SK-N-SH (cell line): ENCODE data around the gene PVRIG. TPM values are rescaled to one million over a fixed set of nuclear protein-coding genes. Genes with fewer than 3 reads are reported as not detected.
A peak's percentile ranks its signal among the peaks of the same experiment; 100 is the strongest.
"Not testable (repeated sequence)": the region's sequence is repeated elsewhere in the genome, so short reads cannot be mapped to it uniquely, and the experiment has no call there.

Experiments
- CTCF ChIA-PET: fragments of 300-600, 350-600 bp; formaldehyde crosslinking; extraction: SDS; loops from one replicate; lab custom pipeline; 2021; lab: Yijun Ruan, JAX
- POLR2A ChIA-PET: fragments of 350-600 bp; sonication (Branson Sonifier 250); formaldehyde crosslinking; extraction: SDS; loops from one replicate; lab custom pipeline; 2020; ENCODE audit warnings: antibody characterized with exemption, inconsistent platforms; lab: Yijun Ruan, JAX
- DNase-seq: peaks from one replicate; pipeline ENCODE4 v3.0.0; 2012
- H2AFZ ChIP-seq: fragments of 200-600 bp; sonication (generic); 2 replicates; pipeline ENCODE4 v1.8.1; 2016; ENCODE audit warnings: antibody characterized with exemption, mild to moderate bottlenecking, low read depth
- H3F3A ChIP-seq: fragments of 200-600 bp; sonication (generic); replicated peaks from 2 replicates; pipeline ENCODE3; 2016; ENCODE audit warnings: antibody characterized with exemption, mild to moderate bottlenecking; ENCODE audit not compliant: insufficient read depth
- H3K27ac ChIP-seq, 2 experiments: fragments of 200-500 bp in 1 of 2; fragments of 200-600 bp in 1 of 2; sonication (Bioruptor generic) in 1 of 2; sonication (generic), shearing (Covaris generic) in 1 of 2; 2 replicates each; pipeline versions ENCODE4 v1.5.1 to v1.6.1; 2014 to 2016; ENCODE audit warnings: low read depth in 2 of 2, inconsistent platforms in 1 of 2, low read length in 1 of 2, mild to moderate bottlenecking in 1 of 2, mixed read lengths in 1 of 2
- H3K27me3 ChIP-seq: fragments of 200-600 bp; sonication (generic), shearing (Covaris generic); 2 replicates; pipeline ENCODE4 v1.6.1; 2016; ENCODE audit warnings: mixed run types; ENCODE audit not compliant: insufficient read depth
- H3K36me3 ChIP-seq, 2 experiments: fragments of 200-500 bp in 1 of 2; fragments of 200-600 bp in 1 of 2; sonication (Bioruptor generic) in 1 of 2; sonication (generic) in 1 of 2; replicated peaks in 1 of 2; 2 replicates each; pipeline versions ENCODE3 to v1.5.1; 2014 to 2016; ENCODE audit warnings: low read length in 1 of 2, mild to moderate bottlenecking in 1 of 2; ENCODE audit not compliant: insufficient read depth in 2 of 2, control insufficient read depth in 1 of 2
- H3K4me1 ChIP-seq, 2 experiments: fragments of 200-500 bp in 1 of 2; fragments of 200-600 bp in 1 of 2; sonication (Bioruptor generic) in 1 of 2; sonication (generic), shearing (Covaris generic) in 1 of 2; 2 replicates each; pipeline versions ENCODE4 v1.5.1 to v1.6.1; 2014 to 2016; ENCODE audit warnings: low read depth in 1 of 2, low read length in 1 of 2, mixed run types in 1 of 2; ENCODE audit not compliant: insufficient read depth in 2 of 2, control insufficient read depth in 1 of 2
- H3K4me2 ChIP-seq: fragments of 200-600 bp; sonication (generic), shearing (Covaris generic); 2 replicates; pipeline ENCODE4 v1.6.1; 2017; ENCODE audit warnings: mixed run types
- H3K4me3 ChIP-seq, 2 experiments: fragments of 200-500 bp in 1 of 2; fragments of 200-600 bp in 1 of 2; sonication (Bioruptor generic) in 1 of 2; sonication (generic), shearing (Covaris generic) in 1 of 2; 2 replicates each; pipeline versions ENCODE4 v1.5.1 to v1.8.1; 2014 to 2016; ENCODE audit warnings: low read depth in 2 of 2, inconsistent platforms in 1 of 2, low read length in 1 of 2, mild to moderate bottlenecking in 1 of 2, mixed read lengths in 1 of 2, moderate library complexity in 1 of 2
- H3K79me2 ChIP-seq: fragments of 200-600 bp; sonication (generic); 2 replicates; pipeline ENCODE4 v1.8.1; 2017; ENCODE audit warnings: mild to moderate bottlenecking; ENCODE audit not compliant: insufficient read depth
- H3K9ac ChIP-seq: fragments of 200-600 bp; sonication (generic); 2 replicates; pipeline ENCODE4 v1.6.1; 2017; ENCODE audit warnings: mixed run types
- H3K9me2 ChIP-seq: fragments of 200-600 bp; sonication (generic); 2 replicates; pipeline ENCODE4 v1.6.1; 2017; ENCODE audit warnings: mixed run types
- H3K9me3 ChIP-seq: fragments of 200-600 bp; sonication (generic); 2 replicates; pipeline ENCODE4 v1.6.1; 2017; ENCODE audit warnings: mixed run types, mild to moderate bottlenecking, moderate library complexity
- H4K20me1 ChIP-seq: fragments of 200-600 bp; sonication (generic); 2 replicates; pipeline ENCODE4 v1.6.1; 2017; ENCODE audit warnings: mild to moderate bottlenecking, mixed run types; ENCODE audit not compliant: insufficient read depth
- FOSL2 ChIP-seq: IDR thresholded peaks from 2 replicates; pipeline ENCODE4 v1.4.0; 2012; ENCODE audit warnings: low read depth, mild to moderate bottlenecking, moderate library complexity, borderline replicate concordance
- MXI1 ChIP-seq: IDR thresholded peaks from 2 replicates; pipeline ENCODE4 v1.6.1; 2012; ENCODE audit warnings: mild to moderate bottlenecking, low read depth, low read length, improper control_type of control experiment
- NFIC ChIP-seq: IDR thresholded peaks from 2 replicates; pipeline ENCODE4 v1.4.0; 2012; ENCODE audit warnings: borderline replicate concordance
- WGBS: methylation state at CpG from one replicate; pipeline ENCODE4 v1.1.6; 2017; ENCODE audit warnings: low lambda C conversion rate; 5-methylcytosine and 5-hydroxymethylcytosine counted together
- polyA plus RNA-seq, 3 experiments: library from polyadenylated mRNA; depleted of rRNA; stranded (reverse); fragments of >200 nt; gene quantifications; 2 replicates each; pipeline ENCODE4 v1.2.3, GENCODE V29; 2012

The PVRIG gene
- polyA plus RNA-seq, 1 of the 3 experiments (the other 2 are of a cell fraction): not detected

DNA sequence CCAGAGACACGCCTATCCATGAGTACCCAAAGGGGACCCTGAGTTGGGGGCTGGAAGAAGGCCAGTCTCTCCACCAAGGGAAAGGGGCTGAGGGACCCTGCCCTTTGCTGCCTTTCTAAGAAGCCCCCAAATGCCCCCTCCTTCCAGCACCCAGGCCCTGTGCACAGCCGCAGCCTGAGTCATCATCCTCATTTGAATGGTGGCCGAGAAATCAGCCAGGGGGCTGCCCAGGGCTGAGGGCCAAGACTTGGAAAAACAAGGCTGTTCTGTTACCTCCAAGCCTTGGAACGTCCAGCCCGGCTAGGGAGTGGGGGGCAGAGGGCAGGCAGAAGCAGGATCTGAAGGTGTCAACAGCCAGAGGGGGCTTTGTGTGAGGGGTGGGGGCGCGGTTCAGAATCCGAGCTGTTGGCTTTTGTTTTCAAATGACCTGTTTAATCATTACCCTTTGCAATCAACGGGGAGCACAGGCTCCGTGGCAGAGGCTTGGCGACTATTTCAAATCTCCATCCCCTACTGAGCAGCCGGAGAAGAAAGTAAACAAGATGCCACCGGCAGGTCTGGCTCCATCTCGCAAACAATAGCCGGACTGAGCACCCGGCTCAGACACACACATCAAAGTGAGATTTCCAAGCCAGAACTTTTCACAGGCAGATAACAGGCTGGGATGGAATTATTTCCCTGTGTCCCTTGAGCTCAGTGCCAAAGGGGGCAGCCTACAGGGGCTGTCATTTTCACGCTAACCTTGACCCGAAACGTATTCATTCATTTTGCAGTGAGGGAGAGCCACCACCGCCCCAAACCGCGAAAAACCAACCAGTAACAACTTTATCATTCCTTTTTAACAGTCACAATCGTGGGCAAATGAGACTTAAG, 50.5 kb downstream of the PVRIG start:
- H3K9me2 ChIP-seq, H3K36me3 ChIP-seq, DNase-seq, H3F3A ChIP-seq, H3K9me3 ChIP-seq, H3K4me1 ChIP-seq, POLR2A ChIA-PET, H3K27me3 ChIP-seq: not testable (repeated sequence)
- Histone ChIP-seq H3K4me2 (peak overlapping the region; percentile 100), H4K20me1 (peaks cover 40% of the 10 kb centered on the region), H3K9ac (peak overlapping the region; percentile 67), H3K27ac (peak overlapping the region in 1 of 2 experiments; percentile 37; a peak in 1 of 4 replicates), H3K79me2 (peaks cover 54% of the 10 kb centered on the region), H3K4me3 (peak overlapping the region; percentile 58 to 77), H2AFZ (peak overlapping the region; percentile 42; the same call in 1 of the 2 replicates)
- TF ChIP-seq FOSL2 (peak; percentile 54; the same call in 1 of the 2 replicates), MXI1 (peak; percentile 23; the same call in 1 of the 2 replicates), NFIC (0 out of 2 replicates have a peak, but pooled peaks have one; percentile 9)
- 5% methylated on average over 14 of the region's 23 CpGs for WGBS
- CTCF ChIA-PET: interaction anchor here (1.1 kb wide), 1 partner anchor 75 kb away, joined by 3 read pairs; no protein-coding TSS in a partner anchor

Other genes starting within 250 kb of the PVRIG start
- gene AZGP1, start 243.9 kb upstream of the PVRIG start, polyA plus RNA-seq (2012; rRNA removed): 0.15 TPM in 1 of 2 replicates, not detected in the other
- 21.1 and 30.7 TPM in 2 replicates for gene ZKSCAN1, start 204.4 kb upstream of the PVRIG start, polyA plus RNA-seq (2012; rRNA removed)
- 17.5 and 22.8 TPM in 2 replicates for gene ZSCAN21, start 170.2 kb upstream of the PVRIG start, polyA plus RNA-seq (2012; rRNA removed)
- 30.5 and 45.2 TPM in 2 replicates for gene ZNF3, start 138.2 kb upstream of the PVRIG start, polyA plus RNA-seq (2012; rRNA removed)
- gene COPS6, start 131.0 kb upstream of the PVRIG start, polyA plus RNA-seq (2012; rRNA removed): 413 and 435 TPM in 2 replicates
- gene MCM7, start 118.6 kb upstream of the PVRIG start, polyA plus RNA-seq (2012; rRNA removed): 235 and 241 TPM in 2 replicates
- 35.0 and 39.2 TPM in 2 replicates for gene AP4M1, start 118.3 kb upstream of the PVRIG start, polyA plus RNA-seq (2012; rRNA removed)
- gene TAF6, start 100.6 kb upstream of the PVRIG start, polyA plus RNA-seq (2012; rRNA removed): 31.7 and 70.5 TPM in 2 replicates
- gene CNPY4, start 100.3 kb upstream of the PVRIG start, polyA plus RNA-seq (2012; rRNA removed): 52.0 and 65.0 TPM in 2 replicates
- gene MBLAC1, start 93.0 kb upstream of the PVRIG start, polyA plus RNA-seq (2012; rRNA removed): 2.5 and 4.4 TPM in 2 replicates
- gene LAMTOR4, start 71.0 kb upstream of the PVRIG start, polyA plus RNA-seq (2012; rRNA removed): 600 and 630 TPM in 2 replicates
- gene TRAPPC14, start 61.2 kb upstream of the PVRIG start, polyA plus RNA-seq (2012; rRNA removed): 13.9 and 16.4 TPM in 2 replicates
- gene GAL3ST4, start 51.3 kb upstream of the PVRIG start, polyA plus RNA-seq (2012; rRNA removed): 9.0 and 9.4 TPM in 2 replicates
- 12.9 and 14.2 TPM in 2 replicates for gene GPC2, start 42.6 kb upstream of the PVRIG start, polyA plus RNA-seq (2012; rRNA removed)
- 0.10 and 0.31 TPM in 2 replicates for gene STAG3, start 42.0 kb upstream of the PVRIG start, polyA plus RNA-seq (2012; rRNA removed)
- gene SPDYE3, start 87.8 kb downstream of the PVRIG start, polyA plus RNA-seq (2012; rRNA removed): not detected in 2 replicates
- gene PILRB, start 138.2 kb downstream of the PVRIG start, polyA plus RNA-seq (2012; rRNA removed): 55.4 and 63.7 TPM in 2 replicates
- gene PILRA, start 153.5 kb downstream of the PVRIG start, polyA plus RNA-seq (2012; rRNA removed): 0.89 and 0.99 TPM in 2 replicates
- gene ZCWPW1, start 208.8 kb downstream of the PVRIG start, polyA plus RNA-seq (2012; rRNA removed): 3.4 and 4.1 TPM in 2 replicates
- gene MEPCE, start 209.9 kb downstream of the PVRIG start, polyA plus RNA-seq (2012; rRNA removed): 16.7 and 20.2 TPM in 2 replicates
- gene PPP1R35, start 216.5 kb downstream of the PVRIG start, polyA plus RNA-seq (2012; rRNA removed): 66.9 and 75.9 TPM in 2 replicates
- 0.93 and 1.5 TPM in 2 replicates for gene SPACDR, start 244.3 kb downstream of the PVRIG start, polyA plus RNA-seq (2012; rRNA removed)